Amniotic stem cell (primary cell): ENCODE results near the gene RAD51B.
"Not testable (repeated sequence)": the region's sequence is repeated elsewhere in the genome, so short reads cannot be mapped to it uniquely, and the experiment has no call there.

Source experiments
- DNase-seq: peaks from one replicate; lab custom pipeline; 2025; lab: John Stamatoyannopoulos, UW

The RAD51B gene

GRCh38 chr14:68412505-68413465 is 593.2 kb downstream of the RAD51B start:
- no peak for DNase-seq

DNA sequence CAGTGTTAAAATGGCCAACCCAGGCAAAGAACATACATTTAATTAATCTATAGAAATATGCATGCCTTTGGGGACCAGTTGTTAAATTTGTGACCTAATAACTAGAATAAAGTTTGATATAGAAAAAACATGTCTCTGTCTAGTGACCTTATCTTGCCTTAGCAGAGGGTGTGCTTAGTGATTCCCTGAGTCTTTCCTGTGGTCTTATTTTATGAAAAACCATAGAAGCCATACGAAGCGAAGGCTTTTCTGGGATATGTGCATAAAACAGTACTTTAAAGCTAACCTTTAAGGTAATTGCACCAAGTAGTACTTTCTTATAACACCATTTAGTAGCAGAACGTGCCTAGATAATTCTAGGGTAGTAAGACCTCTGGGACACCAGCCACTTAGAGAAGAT is 593.9 kb downstream of the RAD51B start:
- no peak for DNase-seq

GRCh38 chr14:68414121-68414520 is 594.5 kb downstream of the RAD51B start:
- no peak for DNase-seq

- DNase-seq: no peak
These were observed 596.6 kb downstream of the RAD51B start for GRCh38 chr14:68416171-68416570.

DNA sequence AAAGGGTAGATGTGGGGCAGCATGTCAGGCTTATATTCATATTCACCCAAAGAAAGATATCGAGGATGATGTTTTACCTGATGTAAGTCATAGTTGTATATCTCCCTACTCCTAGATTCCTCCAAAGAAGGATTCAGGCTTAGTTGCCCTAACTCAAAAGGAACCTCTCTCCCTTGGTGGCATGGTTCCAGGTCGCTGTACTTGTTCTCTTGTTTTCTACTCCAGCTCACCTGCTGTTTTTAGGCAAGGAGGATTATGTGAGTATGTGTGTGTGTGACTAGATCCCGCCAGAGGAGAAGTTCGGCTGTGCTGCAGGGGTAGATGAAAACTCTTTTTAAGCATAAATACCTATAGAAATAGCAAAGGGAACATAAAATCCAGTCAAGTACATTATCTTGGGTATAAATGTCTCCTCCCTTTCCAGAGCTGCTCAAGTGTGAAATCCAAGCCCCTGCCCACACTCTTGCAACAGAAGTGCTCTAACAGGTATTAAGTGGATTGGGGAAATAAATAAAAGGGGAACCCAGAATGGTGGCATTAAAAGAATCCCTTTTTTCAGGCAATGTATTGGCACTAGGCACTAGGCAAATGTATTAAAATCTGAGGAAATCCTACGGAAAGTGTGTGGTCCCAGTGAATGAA is 597.6 kb downstream of the RAD51B start:
- no peak for DNase-seq

GRCh38 chr14:68418174-68419118 is 598.9 kb downstream of the RAD51B start:
- DNase-seq: no peak

DNA sequence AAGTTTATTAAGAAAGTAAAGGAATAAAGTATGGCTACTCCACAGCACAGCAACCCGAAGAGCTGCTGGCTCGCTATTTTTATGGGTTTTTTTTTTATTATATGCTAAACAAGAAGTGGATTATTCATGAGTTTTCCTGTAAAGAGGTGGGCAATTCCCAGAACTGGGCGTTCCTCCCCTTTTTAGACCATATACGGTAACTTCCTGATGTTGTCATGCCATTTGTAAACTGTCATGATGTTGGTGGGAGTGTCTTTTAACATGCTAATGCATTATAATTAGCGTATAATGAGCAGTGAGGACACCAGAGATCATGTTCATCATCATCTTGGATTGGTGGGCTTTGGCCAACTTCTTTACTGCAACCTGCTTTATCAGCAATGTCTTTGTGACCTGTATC is 600.8 kb downstream of the RAD51B start:
- no peak for DNase-seq

DNA sequence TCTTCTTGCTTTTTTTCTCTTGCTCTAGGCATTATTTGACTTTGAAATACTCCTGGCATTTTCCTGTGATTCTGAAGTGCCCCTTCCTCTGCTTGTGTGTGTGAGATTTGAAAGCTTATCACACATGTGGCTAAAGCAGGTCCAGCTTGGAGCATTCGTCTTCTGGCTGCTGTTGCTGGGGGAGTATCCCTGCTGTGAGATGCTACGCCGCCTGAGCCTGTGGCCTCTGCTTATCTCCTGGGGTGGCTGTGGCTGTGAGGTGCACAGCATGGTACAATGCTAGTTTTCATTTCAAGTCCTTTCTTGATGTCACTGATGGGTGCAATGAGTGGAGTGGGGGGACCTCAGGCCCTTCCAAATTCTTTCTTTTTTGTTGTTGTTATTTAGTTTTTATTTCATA is 601.5 kb downstream of the RAD51B start:
- no peak for DNase-seq

DNA sequence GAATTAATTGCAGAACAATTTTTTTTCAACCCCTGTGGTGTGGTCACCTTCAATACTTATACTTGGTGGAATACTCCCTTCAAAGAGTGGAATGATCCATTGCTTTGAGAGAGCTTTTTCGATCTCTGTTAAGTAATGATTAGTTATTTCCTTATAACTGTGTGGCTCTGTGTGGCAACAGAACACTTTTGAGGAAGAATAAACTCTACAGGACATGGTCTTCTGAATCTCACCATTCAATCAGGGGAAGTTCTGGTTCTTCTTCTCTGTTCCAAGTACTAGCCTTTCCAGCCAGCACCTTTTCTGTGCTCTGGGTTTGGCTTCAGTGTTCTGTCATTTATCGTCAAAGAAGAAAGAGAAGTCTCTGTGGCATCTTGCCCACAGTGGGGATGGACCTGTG is 604.1 kb downstream of the RAD51B start:
- no peak for DNase-seq

DNA sequence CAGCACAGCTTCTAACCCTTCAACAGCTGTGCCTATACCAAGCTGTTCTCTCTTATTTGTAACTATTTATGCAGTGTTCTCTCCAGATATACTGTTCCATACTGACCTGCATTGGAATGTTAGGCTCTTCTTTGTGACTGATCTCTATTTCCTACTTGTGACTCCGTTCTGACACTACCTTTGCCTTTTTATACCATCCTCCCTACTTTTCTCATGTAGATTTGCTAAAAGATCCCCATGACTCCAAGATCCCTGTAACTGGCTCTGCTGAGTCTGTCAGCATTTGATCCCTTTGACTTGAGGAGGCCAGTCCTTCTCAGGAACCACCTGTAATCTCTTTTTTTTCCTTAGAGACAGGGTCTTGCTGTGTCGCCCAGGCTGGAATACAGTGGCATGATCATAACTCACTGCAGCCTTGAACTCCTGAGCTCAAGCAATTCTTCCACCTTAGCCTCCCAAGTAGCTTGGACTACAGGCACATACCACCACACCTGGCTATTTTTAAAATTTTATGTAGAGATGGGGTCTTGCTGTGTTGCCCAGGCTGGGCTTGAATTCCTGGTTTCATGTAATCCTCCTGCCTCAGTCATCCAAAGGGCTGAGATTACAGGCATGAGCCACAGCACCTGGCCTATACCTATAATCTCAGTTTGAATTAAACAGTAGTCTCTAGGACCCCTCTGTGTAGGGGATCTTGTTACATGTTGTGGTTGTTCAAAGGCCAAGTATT is 605.0 kb downstream of the RAD51B start:
- DNase-seq: no peak

DNA sequence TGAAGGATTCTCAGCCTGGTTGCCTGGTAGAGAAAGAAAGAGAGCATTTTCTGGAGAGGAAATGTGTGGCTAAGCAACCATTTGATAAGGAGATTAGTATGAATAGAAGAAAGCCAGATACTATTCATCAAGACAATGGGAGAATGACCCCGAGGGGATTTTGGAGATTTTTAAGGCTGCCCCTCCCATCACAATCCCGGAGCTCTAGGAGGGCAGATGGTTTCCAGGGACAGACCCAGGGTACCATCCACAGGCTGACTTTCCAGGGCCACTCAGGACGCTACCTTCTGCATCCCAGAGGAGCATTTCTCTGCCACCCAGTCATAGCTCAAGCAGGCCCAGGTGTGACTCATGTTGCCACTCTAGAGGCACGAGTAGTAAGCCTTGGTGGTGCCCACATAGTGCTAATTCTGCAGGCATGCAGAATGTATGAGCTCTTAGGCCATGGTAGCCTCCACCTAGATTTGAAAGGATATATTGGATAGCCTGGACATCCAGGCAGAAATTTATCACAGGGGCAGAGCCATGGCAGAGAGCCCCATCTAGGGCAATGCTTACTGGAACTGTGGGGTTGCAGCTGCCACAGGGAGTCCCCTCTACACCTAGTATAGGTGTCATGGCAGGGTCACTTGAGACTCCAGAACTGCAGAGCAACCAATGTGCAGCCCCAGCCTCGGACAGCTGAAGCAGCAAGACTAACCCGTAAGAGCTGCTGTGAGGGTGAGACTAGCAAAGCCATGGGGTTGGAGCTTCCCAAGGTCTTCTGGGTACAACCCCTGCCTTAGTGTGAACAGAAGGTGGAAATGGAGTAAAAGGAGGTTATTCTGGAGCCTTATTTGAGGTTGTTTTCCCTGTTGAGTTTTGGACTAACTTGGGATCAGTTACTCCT is 607.3 kb downstream of the RAD51B start:
- no peak for DNase-seq

GRCh38 chr14:68427550-68427890 is 607.9 kb downstream of the RAD51B start:
- no peak for DNase-seq

- not testable (repeated sequence) for DNase-seq
These were observed 609.3 kb downstream of the RAD51B start for GRCh38 chr14:68428900-68429299.

DNA sequence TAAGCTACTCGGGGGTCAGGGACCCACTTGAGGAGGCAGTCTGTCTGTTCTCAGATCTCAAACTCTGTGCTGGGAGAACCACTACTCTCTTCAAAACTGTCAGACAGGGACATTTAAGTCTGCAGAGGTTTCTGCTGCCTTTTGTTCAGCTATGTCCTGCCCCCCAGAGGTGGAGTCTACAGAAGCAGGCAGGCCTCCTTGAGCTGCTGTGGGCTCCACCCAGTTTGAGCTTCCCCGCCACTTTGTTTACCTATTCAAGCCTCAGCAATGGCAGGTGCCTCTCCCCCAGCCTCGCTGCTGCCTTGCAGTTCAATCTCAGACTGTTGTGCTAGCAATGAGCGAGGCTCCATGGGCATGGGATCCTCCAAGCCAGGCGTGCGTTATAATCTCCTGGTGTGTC is 614.6 kb downstream of the RAD51B start:
- DNase-seq: not testable (repeated sequence)

GRCh38 chr14:68435631-68436030 is 616.1 kb downstream of the RAD51B start:
- DNase-seq: not testable (repeated sequence)

DNA sequence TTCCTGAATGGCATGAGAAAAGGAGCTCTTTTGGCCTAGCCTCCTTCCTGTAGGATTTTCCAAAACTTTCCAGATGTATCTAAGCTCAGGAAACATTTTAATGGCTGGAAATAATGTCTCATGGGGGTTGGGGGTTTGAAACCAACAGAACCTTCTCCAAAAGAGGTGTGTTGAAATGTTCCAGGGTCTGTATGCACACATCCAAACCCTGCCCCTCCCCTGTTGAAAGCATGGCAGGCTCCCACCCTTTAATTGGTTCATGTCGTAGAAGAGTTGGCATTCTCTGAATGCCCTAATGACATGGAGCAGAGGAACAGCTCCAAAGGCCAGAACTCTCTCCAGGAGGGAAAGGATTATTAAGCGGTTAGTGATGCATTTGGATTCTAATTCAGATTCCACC is 620.1 kb downstream of the RAD51B start:
- DNase-seq: no peak

- DNase-seq: no peak
These were observed 621.2 kb downstream of the RAD51B start for GRCh38 chr14:68440820-68441219.

- DNase-seq: no peak
These were observed 622.0 kb downstream of the RAD51B start for GRCh38 chr14:68441542-68441941.

DNA sequence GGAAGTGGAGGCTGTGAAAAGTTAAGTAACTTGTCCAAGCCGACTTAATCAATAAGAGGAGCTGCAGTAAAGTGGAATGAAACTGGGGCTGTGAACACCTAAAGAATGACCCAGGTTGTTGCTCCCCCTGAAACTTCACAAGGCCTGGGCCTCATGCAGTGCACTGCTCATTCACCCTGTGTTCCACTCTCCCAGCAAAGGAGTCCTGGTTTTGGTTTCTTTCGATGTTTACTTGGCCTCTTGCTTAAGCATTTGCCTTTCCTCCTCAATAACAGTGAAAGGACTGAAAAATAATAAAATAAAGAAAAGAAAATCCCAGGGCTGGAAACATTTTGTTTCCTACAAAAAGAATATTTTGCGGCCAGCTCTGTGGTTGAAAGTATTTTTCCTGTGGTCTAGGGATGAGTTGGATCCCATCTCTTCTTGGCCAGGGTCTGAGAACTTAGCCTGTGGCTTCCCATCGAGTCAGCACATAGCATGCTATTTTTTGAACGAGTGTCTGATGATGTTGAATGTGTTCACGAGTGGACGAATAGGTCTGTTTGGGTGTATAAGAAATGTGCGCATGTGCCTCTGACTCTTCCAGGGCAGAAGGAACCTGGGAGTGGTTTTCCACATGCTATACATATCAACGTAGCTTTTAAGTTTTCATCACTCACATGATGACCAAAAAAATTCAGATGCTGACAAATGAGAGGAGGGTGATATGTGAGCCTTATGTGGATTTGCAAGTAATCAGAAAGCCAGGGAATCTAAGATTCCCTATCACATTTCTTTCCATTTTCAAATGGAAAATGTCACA is 623.5 kb downstream of the RAD51B start:
- DNase-seq: no peak
